Breast epithelium (tissue), 4 donors: ENCODE results near the gene TGFBRAP1. TPM values are rescaled to one million over a fixed set of nuclear protein-coding genes. Genes with fewer than 3 reads are reported as not detected.
A peak's percentile ranks its signal among the peaks of the same experiment; 100 is the strongest.

ENCODE experiments used
- DNase-seq, 2 donors: peaks; one replicate each; pipeline ENCODE4 v3.0.0-alpha.2; 2019; ENCODE audit warnings: low spot score in 2 of 2
- H3K27ac ChIP-seq, 2 donors: fragments of 200-600 bp; sonication (generic) in 1 of 2; one replicate each; pipeline ENCODE4 v1.5.1; 2016 to 2019; ENCODE audit warnings: mild to moderate bottlenecking in 1 of 2
- H3K27me3 ChIP-seq, 2 donors: fragments of 200-600 bp; sonication (generic) in 1 of 2; one replicate each; pipeline versions ENCODE4 v1.5.1 to v1.6.0; 2017 to 2019; ENCODE audit warnings: control low read depth in 1 of 2, mild to moderate bottlenecking in 1 of 2
- H3K36me3 ChIP-seq: fragments of 200-600 bp; one replicate; pipeline ENCODE4 v1.5.1; 2019
- H3K4me1 ChIP-seq, 2 donors: fragments of 200-600 bp; sonication (generic); one replicate each; pipeline ENCODE4 v1.5.1; 2016 to 2019; ENCODE audit warnings: control low read depth in 1 of 2
- H3K4me3 ChIP-seq, 3 donors: fragments of 200-600 bp; sonication (generic); 1 replicate in 2 of 3; 2 replicates in 1 of 3; pipeline ENCODE4 v1.5.1; 2016 to 2019; ENCODE audit warnings: mild to moderate bottlenecking in 3 of 3, moderate library complexity in 2 of 3
- H3K9me3 ChIP-seq, 2 donors: fragments of 200-600 bp; sonication (generic) in 1 of 2; one replicate each; pipeline ENCODE4 v1.5.1; 2016 to 2019; ENCODE audit warnings: control low read depth in 1 of 2
- CTCF ChIP-seq, 3 donors: fragments of 450-650 bp; IDR thresholded peaks; one replicate each; pipeline ENCODE4 v1.5.1; 2016 to 2017; ENCODE audit warnings: antibody characterized with exemption in 3 of 3, mild to moderate bottlenecking in 3 of 3, moderate library complexity in 3 of 3
- POLR2A ChIP-seq: fragments of 450-650 bp; IDR thresholded peaks from one replicate; pipeline ENCODE4 v1.6.1; 2016; ENCODE audit warnings: antibody characterized with exemption, mild to moderate bottlenecking, moderate library complexity
- POLR2AphosphoS5 ChIP-seq, 3 donors: sonication (generic); formaldehyde crosslinking; IDR thresholded peaks; one replicate each; pipeline ENCODE4 v1.6.1; 2017; ENCODE audit warnings: antibody characterized with exemption in 3 of 3
- intact Hi-C: fragments of 100-400 bp; cut with DNase I; formaldehyde crosslinking; loops from one replicate; pipeline ENCODE4 v1.15.1; 2023; ENCODE audit warnings: low total_unique reads
- total RNA-seq, 3 donors: library from RNA; depleted of rRNA; stranded (reverse); fragments of >200 nt; gene quantifications; one replicate each; pipeline ENCODE4 v1.1.0, GENCODE V29; 2016

The TGFBRAP1 gene
- total RNA-seq, 3 donors from 2014 or later, result 24.6 to 29.8 (median 28.5) TPM

DNA sequence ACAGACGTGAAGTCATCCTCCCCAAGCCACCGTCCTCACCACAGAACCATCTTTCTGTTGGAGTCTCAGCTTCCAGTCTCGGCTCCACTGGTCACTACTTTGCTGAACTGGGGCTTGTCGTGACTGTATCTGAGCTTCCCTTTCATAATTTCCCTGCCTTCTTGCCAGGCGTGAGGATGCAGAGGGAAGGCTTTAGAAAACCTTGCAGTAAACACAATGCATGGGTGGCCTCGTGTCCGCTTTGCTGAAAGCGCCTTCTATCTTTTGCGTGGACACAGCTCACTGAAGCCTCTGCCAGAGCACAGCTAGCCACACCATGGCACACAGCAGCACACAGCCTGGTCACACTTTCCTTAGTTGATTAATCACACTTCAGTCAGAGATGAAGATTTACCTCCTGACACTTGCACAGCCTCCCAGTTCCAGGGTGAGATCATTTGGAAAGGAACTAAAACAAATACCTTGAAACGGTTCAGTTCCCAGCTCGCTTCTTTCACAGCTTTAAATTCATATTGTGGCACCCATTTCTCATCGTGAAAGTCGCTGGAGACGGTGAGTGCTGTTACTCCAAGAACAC, 90.8 kb downstream of the TGFBRAP1 start:
- no peaks in the 10 kb centered on the region for H3K27me3 ChIP-seq
- intact Hi-C loops, result loop anchor here (10.0 kb wide), 1 partner anchor 144 kb away; no protein-coding TSS in a partner anchor
- no peak for TF ChIP-seq POLR2A
- no peak for TF ChIP-seq POLR2AphosphoS5 (IDR thresholded peaks at IDR 0.05)
- no peak for TF ChIP-seq CTCF (IDR thresholded peaks at IDR 0.05)
- no peaks in the 10 kb centered on the region for H3K9me3 ChIP-seq
- no peak for DNase-seq
- H3K36me3 ChIP-seq, result no peaks in the 10 kb centered on the region
- H3K27ac ChIP-seq, result no peak overlapping the region
- H3K4me3 ChIP-seq, result no peak overlapping the region
- no peaks in the 10 kb centered on the region for H3K4me1 ChIP-seq

GRCh38 chr2:105237045-105237765, 92.3 kb downstream of the TGFBRAP1 start:
- H3K9me3 ChIP-seq, result no peaks in the 10 kb centered on the region
- intact Hi-C loops, result loop anchor here (10.0 kb wide), 1 partner anchor 142 kb away; no protein-coding TSS in a partner anchor
- H3K4me3 ChIP-seq, result no peak overlapping the region
- no peak for DNase-seq
- no peak for TF ChIP-seq POLR2A
- no peak for TF ChIP-seq CTCF (IDR thresholded peaks at IDR 0.05)
- no peak for TF ChIP-seq POLR2AphosphoS5 (IDR thresholded peaks at IDR 0.05)
- no peaks in the 10 kb centered on the region for H3K36me3 ChIP-seq
- no peak overlapping the region for H3K27ac ChIP-seq
- no peaks in the 10 kb centered on the region for H3K4me1 ChIP-seq
- H3K27me3 ChIP-seq, result no peaks in the 10 kb centered on the region

DNA sequence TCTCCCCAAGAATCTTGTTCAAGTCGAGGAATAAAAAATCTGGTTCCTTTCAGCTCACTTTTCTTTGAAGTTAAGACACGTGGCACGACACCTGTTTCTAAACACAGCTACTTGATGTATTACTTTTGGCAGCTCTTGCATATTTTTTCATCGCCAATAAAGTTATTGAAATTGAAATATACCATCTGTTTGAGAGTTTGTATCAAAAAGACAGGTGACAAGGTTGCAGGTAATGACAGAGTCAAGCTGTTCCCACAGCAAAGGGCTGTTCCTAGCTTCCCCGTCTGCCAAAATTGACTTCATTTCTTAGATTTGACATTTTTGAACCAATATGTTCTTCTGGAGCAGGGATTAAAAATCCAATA, 93.5 kb downstream of the TGFBRAP1 start:
- DNase-seq, result no peak
- Histone ChIP-seq H3K27ac (no peak overlapping the region), H3K36me3 (no peaks in the 10 kb centered on the region), H3K27me3 (no peaks in the 10 kb centered on the region), H3K9me3 (no peaks in the 10 kb centered on the region), H3K4me1 (no peaks in the 10 kb centered on the region), H3K4me3 (no peak overlapping the region)
- intact Hi-C loops, result loop anchor here (10.0 kb wide), 1 partner anchor 141 kb away; no protein-coding TSS in a partner anchor
- no peak for TF ChIP-seq POLR2AphosphoS5 (IDR thresholded peaks at IDR 0.05)
- no peak for TF ChIP-seq POLR2A
- TF ChIP-seq CTCF (IDR thresholded peaks at IDR 0.05), result no peak

DNA sequence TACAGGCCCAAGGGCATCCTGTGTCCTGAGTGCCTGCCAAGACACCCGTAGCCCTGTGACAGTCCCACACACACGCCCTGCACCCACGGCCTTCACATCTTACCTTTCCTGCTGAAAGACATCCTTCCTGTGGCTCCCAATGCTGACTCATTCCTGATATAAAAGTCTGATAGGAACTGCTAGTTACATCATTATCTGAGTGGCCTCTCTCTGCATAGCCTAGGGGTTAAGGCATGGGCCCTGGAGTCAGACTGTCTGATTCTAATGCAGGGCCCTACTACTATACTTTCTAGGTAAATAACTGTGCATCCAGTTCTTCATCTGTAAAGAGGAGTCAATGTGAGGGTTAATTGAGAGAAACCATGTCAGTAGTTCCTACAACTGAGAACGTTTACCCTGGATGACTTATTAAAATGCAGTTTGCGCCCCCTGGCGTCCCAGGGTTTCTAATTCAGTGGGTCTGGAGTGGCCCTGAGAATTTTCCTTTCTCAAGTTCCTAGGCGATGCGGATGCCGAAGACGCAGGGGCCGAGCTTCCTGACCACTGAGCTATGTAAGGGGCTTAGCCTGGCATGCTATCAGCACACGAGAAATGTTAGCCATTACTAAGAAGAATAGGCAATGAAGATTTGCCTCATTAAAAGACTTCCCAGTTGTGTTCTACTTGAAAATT, 94.0 kb downstream of the TGFBRAP1 start:
- Histone ChIP-seq H3K36me3 (no peaks in the 10 kb centered on the region), H3K4me1 (no peaks in the 10 kb centered on the region), H3K27ac (no peak overlapping the region), H3K4me3 (no peak overlapping the region), H3K9me3 (no peaks in the 10 kb centered on the region), H3K27me3 (no peaks in the 10 kb centered on the region)
- DNase-seq, result peak; percentile 40 to 60
- intact Hi-C loops, result loop anchor here (10.0 kb wide), 1 partner anchor 141 kb away; no protein-coding TSS in a partner anchor
- TF ChIP-seq CTCF (IDR thresholded peaks at IDR 0.05) (peak in 2 of 3 donors; percentile 37 to 49), POLR2AphosphoS5 (IDR thresholded peaks at IDR 0.05) (no peak)

DNA sequence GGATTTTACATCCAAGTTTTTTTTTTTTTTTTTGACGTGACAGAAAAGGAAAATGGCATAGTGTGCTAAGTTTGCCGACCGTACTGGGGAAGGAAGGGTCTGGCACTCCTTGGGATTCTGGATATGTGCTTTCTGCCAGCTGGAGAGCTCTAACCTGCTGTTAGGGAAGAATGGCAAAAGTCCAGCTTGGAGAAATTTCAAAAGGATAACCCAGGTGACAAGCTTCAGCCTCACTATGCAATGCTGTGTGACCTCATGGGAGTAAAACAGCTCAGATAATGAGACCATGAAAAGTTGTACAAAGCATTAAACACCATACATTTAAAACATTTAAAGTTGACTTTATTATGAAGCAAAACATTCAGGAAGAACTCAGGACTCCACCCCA, 98.3 kb downstream of the TGFBRAP1 start:
- Histone ChIP-seq H3K9me3 (no peaks in the 10 kb centered on the region), H3K4me3 (no peak overlapping the region), H3K27me3 (no peaks in the 10 kb centered on the region), H3K27ac (no peak overlapping the region), H3K4me1 (no peaks in the 10 kb centered on the region), H3K36me3 (no peaks in the 10 kb centered on the region)
- DNase-seq, result no peak
- no peak for TF ChIP-seq CTCF (IDR thresholded peaks at IDR 0.05)
- TF ChIP-seq POLR2A, result no peak
- TF ChIP-seq POLR2AphosphoS5 (IDR thresholded peaks at IDR 0.05), result no peak
- intact Hi-C loops, result loop anchor here (10.0 kb wide), 1 partner anchor 136 kb away; no protein-coding TSS in a partner anchor
